Psoas muscle (tissue), 8 donors: ENCODE results near the gene OSBPL5. TPM values are rescaled to one million over a fixed set of nuclear protein-coding genes. Genes with fewer than 3 reads are reported as not detected.

Source experiments
- ATAC-seq, 4 donors: fragments of 200-7000 bp; cut with Tn5 transposase; one replicate each; pipeline ENCODE4 v1.9.1; 2020; ENCODE audit warnings: moderate library complexity in 3 of 4, mild to moderate bottlenecking in 2 of 4
- DNase-seq, 2 donors: peaks; one replicate each; pipeline ENCODE4 v3.0.0-alpha.2; 2020
- H3K27ac ChIP-seq: fragments of 200-600 bp; one replicate; pipeline ENCODE4 v1.8.0; 2022
- H3K27me3 ChIP-seq, 3 donors: fragments of 200-600 bp in 1 of 3; one replicate each; pipeline versions ENCODE4 v1.6.1 to v1.8.0; 2013 to 2022; ENCODE audit warnings: low read length in 2 of 3, mild to moderate bottlenecking in 2 of 3, moderate library complexity in 1 of 3; ENCODE audit not compliant: insufficient read depth in 3 of 3
- H3K36me3 ChIP-seq, 2 donors: fragments of 200-600 bp in 1 of 2; one replicate each; pipeline versions ENCODE4 v1.6.1 to v1.8.0; 2013 to 2022; ENCODE audit warnings: low read depth in 1 of 2, mild to moderate bottlenecking in 1 of 2, moderate library complexity in 1 of 2; ENCODE audit not compliant: insufficient read depth in 1 of 2
- H3K4me1 ChIP-seq: fragments of 200-600 bp; one replicate; pipeline ENCODE4 v1.8.0; 2022
- H3K4me3 ChIP-seq: fragments of 200-600 bp; one replicate; pipeline ENCODE4 v1.8.0; 2022; ENCODE audit warnings: mild to moderate bottlenecking
- H3K9me3 ChIP-seq: fragments of 200-600 bp; one replicate; pipeline ENCODE4 v1.8.0; 2022
- WGBS, 3 donors: extraction: QIAGEN DNeasy Blood & Tissue Kit; methylation state at CpG; one replicate each; pipeline versions ENCODE4 v1.1.6 to v1.1.7; 2013; 5-methylcytosine and 5-hydroxymethylcytosine counted together
- intact Hi-C, 2 donors: fragments of 100-400 bp; cut with DNase I; formaldehyde crosslinking; loops; one replicate each; pipeline versions ENCODE4 v1.11.0 to v1.14.2; 2022
- polyA plus RNA-seq, 3 donors: library from polyadenylated mRNA; stranded (reverse); fragments of 200-250 nt; gene quantifications; one replicate each; pipeline ENCODE4 v1.2.3, GENCODE V29; 2013
- total RNA-seq, 4 donors: library from RNA; stranded (reverse); fragmentation: NEBNext Ultra II Directional in 2 of 4; extraction: Animal tissue kit (Norgen Biotek cat#: 25700) in 2 of 4; gene quantifications; one replicate each; pipeline versions ENCODE4 v1.2.1 to v1.2.4, GENCODE V29; 2021 to 2023
- TF ChIP-seq, protein P1 (sequence below): fragments of 200-600 bp; IDR thresholded peaks from one replicate; pipeline ENCODE4 v1.8.0; 2022; ENCODE audit warnings: antibody characterized with exemption
- donor health status: healthy with polysubstance abuse.
- donor health status: DM: no; HTN: no; CAD: no; lungs with moderate emphysema.
- donor health status: Bipolar disorder and iron deficiency.
- donor health status: healthy.
- donor health status: DM: yes; HTN: yes; CAD: no.
- donor health status: DM: no; HTN: no; CAD: no.
- donor health status: DM: no; HTN: no; CAD: no.
- donor health status: DM: yes; HTN: yes; CAD: no.

Gene OSBPL5
- total and polyA plus RNA-seq, 7 donors, result 3.4 to 12.4 (median 6.9) TPM

DNA sequence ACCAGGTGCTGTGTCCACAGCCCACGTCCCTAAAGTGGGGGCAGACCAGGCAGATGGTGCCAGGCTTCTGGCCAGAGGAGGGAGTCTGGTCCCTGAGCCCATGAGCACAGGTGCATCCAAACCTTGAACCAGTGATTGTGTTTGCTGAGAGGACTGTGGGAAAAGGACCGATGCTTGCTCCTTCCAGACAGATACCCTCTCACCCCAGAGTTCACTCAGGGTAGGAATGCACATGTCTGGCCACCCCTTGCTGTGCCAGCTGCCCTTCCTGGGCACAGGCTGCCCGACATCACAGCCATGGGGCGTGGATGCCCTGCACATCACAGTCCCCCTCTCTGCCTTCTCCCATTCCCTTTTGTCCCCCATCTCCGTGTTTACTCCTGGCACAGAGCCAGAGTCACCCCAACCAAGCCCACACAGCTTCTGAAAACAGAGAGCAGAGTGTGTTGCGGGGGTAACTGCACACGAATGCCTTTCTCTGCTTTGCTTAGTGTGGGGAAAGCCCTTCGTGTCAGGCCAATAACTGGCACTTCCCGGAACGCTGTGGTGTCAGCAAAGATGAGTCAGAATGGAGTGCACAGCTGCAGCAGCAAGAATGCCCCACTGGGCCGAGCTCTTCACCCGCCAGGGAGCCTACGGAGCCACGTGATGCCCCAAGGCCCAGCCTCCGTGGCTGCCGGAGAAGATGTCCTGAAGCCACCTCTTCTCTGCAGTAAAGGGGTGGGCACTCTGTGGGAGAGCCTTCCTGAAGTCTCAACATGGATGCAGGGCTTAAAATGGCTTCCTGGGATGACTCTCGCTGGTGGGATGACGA lies 115.5 kb downstream of the OSBPL5 start:
- DNase-seq (peak; percentile 88 to 95), ATAC-seq (peak; percentile 95 to 97 (median 96))
- intact Hi-C loops, result loop anchor here in 1 of 2 donors (10.0 kb wide), 1 partner anchor 115 kb away; the partner anchor contains the start of gene OSBPL5
- H3K9me3 ChIP-seq, result no peaks in the 10 kb centered on the region
- H3K27me3 ChIP-seq, result no peaks in the 10 kb centered on the region
- peaks cover 6 to 15% of the 10 kb centered on the region in 2 donors for H3K36me3 ChIP-seq
- H3K27ac ChIP-seq, result peak overlapping the region; percentile 81
- H3K4me1 ChIP-seq, result peaks cover 55% of the 10 kb centered on the region
- TF ChIP-seq, protein P1, sequence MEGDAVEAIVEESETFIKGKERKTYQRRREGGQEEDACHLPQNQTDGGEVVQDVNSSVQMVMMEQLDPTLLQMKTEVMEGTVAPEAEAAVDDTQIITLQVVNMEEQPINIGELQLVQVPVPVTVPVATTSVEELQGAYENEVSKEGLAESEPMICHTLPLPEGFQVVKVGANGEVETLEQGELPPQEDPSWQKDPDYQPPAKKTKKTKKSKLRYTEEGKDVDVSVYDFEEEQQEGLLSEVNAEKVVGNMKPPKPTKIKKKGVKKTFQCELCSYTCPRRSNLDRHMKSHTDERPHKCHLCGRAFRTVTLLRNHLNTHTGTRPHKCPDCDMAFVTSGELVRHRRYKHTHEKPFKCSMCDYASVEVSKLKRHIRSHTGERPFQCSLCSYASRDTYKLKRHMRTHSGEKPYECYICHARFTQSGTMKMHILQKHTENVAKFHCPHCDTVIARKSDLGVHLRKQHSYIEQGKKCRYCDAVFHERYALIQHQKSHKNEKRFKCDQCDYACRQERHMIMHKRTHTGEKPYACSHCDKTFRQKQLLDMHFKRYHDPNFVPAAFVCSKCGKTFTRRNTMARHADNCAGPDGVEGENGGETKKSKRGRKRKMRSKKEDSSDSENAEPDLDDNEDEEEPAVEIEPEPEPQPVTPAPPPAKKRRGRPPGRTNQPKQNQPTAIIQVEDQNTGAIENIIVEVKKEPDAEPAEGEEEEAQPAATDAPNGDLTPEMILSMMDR, result peak; percentile 12
- 19 to 35% (median 21%) methylated on average over 18 of the region's 18 CpGs for WGBS, 3 donors
- H3K4me3 ChIP-seq, result peak overlapping the region; percentile 1

GRCh38 chr11:3047637-3048036 lies 117.5 kb downstream of the OSBPL5 start:
- DNase-seq (no peak), ATAC-seq (no peak)
- H3K9me3 ChIP-seq, result no peaks in the 10 kb centered on the region
- H3K36me3 ChIP-seq, result peaks cover 2 to 8% of the 10 kb centered on the region in 2 donors
- peaks cover 72% of the 10 kb centered on the region for H3K4me1 ChIP-seq
- 92 to 96% (median 92%) methylated on average over 16 of the region's 16 CpGs for WGBS, 3 donors
- TF ChIP-seq, protein P1, result no peak
- no peak overlapping the region for H3K27ac ChIP-seq
- intact Hi-C loops, result no loop called here
- H3K27me3 ChIP-seq, result no peaks in the 10 kb centered on the region
- no peak overlapping the region for H3K4me3 ChIP-seq

DNA sequence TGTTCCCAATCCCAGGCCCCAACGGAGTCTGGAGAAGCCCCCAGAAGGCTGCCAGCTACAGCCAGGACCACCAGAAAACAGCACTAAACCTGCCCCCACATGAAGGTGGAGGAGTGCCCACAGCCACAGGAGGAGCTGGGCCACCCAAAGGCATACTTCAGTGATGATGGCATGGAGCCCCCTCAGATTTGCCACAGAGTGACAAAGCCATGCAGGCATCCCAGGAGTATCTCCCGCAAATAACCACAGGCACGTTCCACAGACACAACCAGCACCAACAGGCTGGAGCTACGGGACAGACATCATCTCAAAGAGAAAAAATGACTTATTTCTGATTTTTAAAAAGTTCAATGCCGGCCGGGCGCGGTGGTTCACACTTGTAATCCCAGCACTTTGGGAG lies 118.5 kb downstream of the OSBPL5 start:
- Histone ChIP-seq H3K27ac (no peak overlapping the region), H3K27me3 (no peaks in the 10 kb centered on the region), H3K4me3 (no peak overlapping the region), H3K9me3 (no peaks in the 10 kb centered on the region), H3K36me3 (peaks cover 0 to 8% of the 10 kb centered on the region in 2 donors), H3K4me1 (peaks cover 78% of the 10 kb centered on the region)
- no peak for DNase-seq
- 80 to 83% (median 83%) methylated on average over 8 of the region's 8 CpGs for WGBS, 3 donors
- intact Hi-C loops, result no loop called here
- ATAC-seq, result no peak
- TF ChIP-seq, protein P1, result no peak

- DNase-seq, result peak; percentile 44 to 74
- TF ChIP-seq, protein P1, result no peak
- H3K4me1 ChIP-seq, result peaks cover 82% of the 10 kb centered on the region
- intact Hi-C loops, result no loop called here
- H3K27me3 ChIP-seq, result no peaks in the 10 kb centered on the region
- no peak overlapping the region for H3K4me3 ChIP-seq
- WGBS, 3 donors, result 44 to 67% (median 48%) methylated on average over 12 of the region's 12 CpGs
- H3K9me3 ChIP-seq, result no peaks in the 10 kb centered on the region
- peak; percentile 6 to 21 (median 14) for ATAC-seq
- H3K36me3 ChIP-seq, result peaks cover 0 to 8% of the 10 kb centered on the region in 2 donors
- peak overlapping the region; percentile 50 for H3K27ac ChIP-seq
Measured at GRCh38 chr11:3046190-3046589, 118.9 kb downstream of the OSBPL5 start.
